NCI-H748 treated with DMSO at 0.1 percent for 48 hours (cell line): ENCODE measurements around the gene IL32.

Experiments used
- DNase-seq: peaks from one replicate; lab custom pipeline; 2025; lab: John Stamatoyannopoulos, UW

IL32 gene

GRCh38 chr16:3091551-3091950 is 26.1 kb downstream of the IL32 start:
- DNase-seq: no peak

- no peak for DNase-seq
Observed at GRCh38 chr16:3092501-3092941, 27.1 kb downstream of the IL32 start.

GRCh38 chr16:3094289-3095027 is 29.0 kb downstream of the IL32 start:
- DNase-seq: peak; percentile 36

- no peak for DNase-seq
Observed at GRCh38 chr16:3095869-3096268, 30.4 kb downstream of the IL32 start.

GRCh38 chr16:3096362-3096761 is 30.9 kb downstream of the IL32 start:
- no peak for DNase-seq

- no peak for DNase-seq
Observed at GRCh38 chr16:3097266-3097665, 31.8 kb downstream of the IL32 start.

- no peak for DNase-seq
Observed at GRCh38 chr16:3098459-3099394, 33.3 kb downstream of the IL32 start, which contains the start of gene ZSCAN10. Gene ZSCAN10 (minus strand): TSS chr16:3099294. CDS start chr16:3092937, 6,357 bp downstream.

- no peak for DNase-seq
Observed at GRCh38 chr16:3099395-3099731, 33.9 kb downstream of the IL32 start.

GRCh38 chr16:3099732-3100499 is 34.5 kb downstream of the IL32 start:
- peak; percentile 68 for DNase-seq

- DNase-seq: no peak
Observed at GRCh38 chr16:3101018-3101840, 35.8 kb downstream of the IL32 start.

- DNase-seq: no peak
Observed at GRCh38 chr16:3101841-3102470, 36.5 kb downstream of the IL32 start.

GRCh38 chr16:3106205-3106928 is 40.9 kb downstream of the IL32 start:
- DNase-seq: peak; percentile 58

- DNase-seq: peak; percentile 11
Observed at GRCh38 chr16:3112058-3112880, 46.8 kb downstream of the IL32 start, which contains the start of gene ZNF205. Gene ZNF205 (plus strand): TSS chr16:3112586. CDS start chr16:3113431, 845 bp downstream.

GRCh38 chr16:3112881-3113574 is 47.6 kb downstream of the IL32 start:
- no peak for DNase-seq

GRCh38 chr16:3113765-3114479 is 48.5 kb downstream of the IL32 start:
- no peak for DNase-seq

- no peak for DNase-seq
Observed at GRCh38 chr16:3115003-3115402, 49.6 kb downstream of the IL32 start.

- DNase-seq: no peak
Observed at GRCh38 chr16:3115561-3115960, 50.1 kb downstream of the IL32 start.
